HG02852 (cell line): ENCODE data around the gene DCTN3.
A peak's percentile ranks its signal among the peaks of the same experiment; 100 is the strongest.

Experiments used
- ATAC-seq: cut with Tn5 transposase; IDR thresholded peaks from one replicate; pipeline ENCODE4 v1.9.1; 2021; ENCODE audit warnings: mild to moderate bottlenecking, moderate library complexity; ENCODE audit not compliant: unreplicated experiment

DCTN3 gene

GRCh38 chr9:34624475-34625185, 4.3 kb upstream of the DCTN3 start:
- no peak for ATAC-seq

GRCh38 chr9:34623374-34624235, 3.3 kb upstream of the DCTN3 start:
- ATAC-seq: no peak

- no peak for ATAC-seq
Observed at GRCh38 chr9:34615132-34615531, 5.2 kb downstream of the DCTN3 start.

- peak; percentile 35 for ATAC-seq
Observed at GRCh38 chr9:34612788-34613390, 7.4 kb downstream of the DCTN3 start.

GRCh38 chr9:34611811-34612787, 8.2 kb downstream of the DCTN3 start, which contains the start of gene RPP25L:
TSS of gene RPP25L (minus strand) at chr9:34612097. CDS start at chr9:34611296, 801 bp downstream.
- ATAC-seq: peak; percentile 89

GRCh38 chr9:34611251-34611810, 9.0 kb downstream of the DCTN3 start:
- ATAC-seq: peak; percentile 5

GRCh38 chr9:34610434-34611206, 9.7 kb downstream of the DCTN3 start:
- no peak for ATAC-seq

- no peak for ATAC-seq
Observed at GRCh38 chr9:34607331-34607730, 13.0 kb downstream of the DCTN3 start.

- ATAC-seq: no peak
Observed at GRCh38 chr9:34606905-34607304, 13.4 kb downstream of the DCTN3 start.

- no peak for ATAC-seq
Observed at GRCh38 chr9:34606190-34606589, 14.1 kb downstream of the DCTN3 start.

GRCh38 chr9:34603610-34604231, 16.6 kb downstream of the DCTN3 start:
- ATAC-seq: peak; percentile 68

- no peak for ATAC-seq
Observed at GRCh38 chr9:34601937-34602573, 18.2 kb downstream of the DCTN3 start.

- no peak for ATAC-seq
Observed at GRCh38 chr9:34600908-34601307, 19.4 kb downstream of the DCTN3 start.

- ATAC-seq: no peak
Observed at GRCh38 chr9:34599546-34599945, 20.7 kb downstream of the DCTN3 start.

GRCh38 chr9:34594177-34594576, 26.1 kb downstream of the DCTN3 start:
- no peak for ATAC-seq

GRCh38 chr9:34592895-34593601, 27.2 kb downstream of the DCTN3 start:
- no peak for ATAC-seq

GRCh38 chr9:34591917-34592866, 28.1 kb downstream of the DCTN3 start:
- ATAC-seq: no peak
